GM23248 (cell line): ENCODE data around the gene PRDM10.

Experiments
- EZH2 ChIP-seq: fragments of 200-600 bp; sonication (generic); IDR thresholded peaks from 2 replicates; pipeline ENCODE4 v1.6.1; 2018; ENCODE audit warnings: antibody characterized with exemption, mild to moderate bottlenecking; ENCODE audit not compliant: insufficient read depth, poor library complexity, severe bottlenecking
- EZH2phosphoT487 ChIP-seq: fragments of 200-600 bp; sonication (generic); IDR thresholded peaks from 2 replicates; pipeline ENCODE4 v1.6.1; 2018; ENCODE audit warnings: antibody characterized with exemption, moderate library complexity, mild to moderate bottlenecking, low read depth; ENCODE audit not compliant: insufficient read depth

DNA sequence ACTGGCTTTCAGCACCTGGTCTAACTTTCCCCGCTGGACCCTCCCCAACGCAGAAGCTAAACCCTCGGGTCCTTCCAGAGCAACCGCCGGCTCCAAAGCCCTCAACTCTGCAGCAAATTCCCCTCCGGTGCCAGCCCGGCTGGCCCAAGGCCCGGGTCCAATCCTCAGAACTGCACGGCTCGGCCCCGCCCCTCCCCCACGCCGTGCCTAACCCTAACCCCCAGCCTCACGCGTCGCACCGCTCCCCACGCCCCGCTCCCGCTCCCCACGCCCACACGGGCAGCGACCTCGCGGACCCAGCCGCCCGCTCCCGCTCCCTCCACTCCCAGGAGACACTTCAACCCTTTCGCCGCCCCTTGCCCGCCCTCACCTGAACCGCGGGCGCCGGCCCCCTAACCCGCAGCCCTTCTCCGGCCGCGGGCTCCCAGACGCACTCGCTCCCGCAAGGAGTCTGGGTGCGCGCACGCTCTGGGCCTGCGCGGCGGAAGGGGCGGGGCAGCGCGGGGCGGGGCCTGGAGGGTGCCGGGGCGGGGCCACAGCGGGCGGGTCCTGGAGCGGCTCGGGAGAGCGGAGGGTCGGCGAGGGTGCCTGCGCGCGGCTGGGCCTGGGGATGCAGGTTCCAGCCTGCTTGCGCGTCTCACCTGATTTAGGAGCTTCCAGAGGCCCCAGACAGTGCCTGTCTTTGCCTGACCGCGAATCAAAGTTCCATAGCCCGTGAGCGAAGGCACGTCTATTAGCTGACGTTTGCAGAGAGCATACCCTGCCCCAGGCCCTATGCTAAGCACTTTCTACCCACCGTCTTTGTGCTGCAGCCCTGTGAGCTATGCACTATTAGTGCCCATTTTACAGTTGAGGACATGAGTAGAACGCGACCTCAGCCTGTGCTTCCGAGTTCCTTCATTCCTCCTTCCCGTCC, 107.3 kb downstream of the PRDM10 start, which contains the start of gene NFRKB:
- no peak for TF ChIP-seq EZH2
- TF ChIP-seq EZH2phosphoT487, result no peak
